ENCODE results near the gene PRTFDC1. TPM values are rescaled to one million over a fixed set of nuclear protein-coding genes. Genes with fewer than 3 reads are reported as not detected.
"Not testable (repeated sequence)": the region's sequence is repeated elsewhere in the genome, so short reads cannot be mapped to it uniquely, and the experiment has no call there.

Gene PRTFDC1
- total RNA-seq, 4 donors from 2014 or later = 0.31 to 5.4 (median 2.3) TPM; not detected in 1

DNA sequence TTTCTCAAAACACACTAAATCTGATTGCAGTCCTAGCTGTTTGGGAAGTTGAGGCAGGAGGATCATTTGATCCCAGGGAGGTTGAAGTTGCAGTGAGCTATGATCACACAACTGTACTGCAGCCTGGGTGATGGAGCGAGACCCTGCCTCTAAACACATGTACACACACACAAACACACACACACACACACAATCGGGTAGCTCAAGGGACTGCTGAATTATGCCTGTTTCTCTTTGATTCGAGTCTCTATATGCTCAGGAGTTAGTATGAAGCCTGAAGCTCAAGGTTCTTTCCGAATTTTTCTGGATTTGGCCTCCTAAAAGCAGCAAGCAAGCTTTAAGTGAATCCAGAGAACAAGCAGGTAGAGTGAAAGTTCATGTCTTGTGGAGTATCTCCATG, 22.5 kb downstream of the PRTFDC1 start:
- no peak for ATAC-seq
- TF ChIP-seq POLR2A (IDR thresholded peaks at IDR 0.05) = no peak
- TF ChIP-seq, protein P1, sequence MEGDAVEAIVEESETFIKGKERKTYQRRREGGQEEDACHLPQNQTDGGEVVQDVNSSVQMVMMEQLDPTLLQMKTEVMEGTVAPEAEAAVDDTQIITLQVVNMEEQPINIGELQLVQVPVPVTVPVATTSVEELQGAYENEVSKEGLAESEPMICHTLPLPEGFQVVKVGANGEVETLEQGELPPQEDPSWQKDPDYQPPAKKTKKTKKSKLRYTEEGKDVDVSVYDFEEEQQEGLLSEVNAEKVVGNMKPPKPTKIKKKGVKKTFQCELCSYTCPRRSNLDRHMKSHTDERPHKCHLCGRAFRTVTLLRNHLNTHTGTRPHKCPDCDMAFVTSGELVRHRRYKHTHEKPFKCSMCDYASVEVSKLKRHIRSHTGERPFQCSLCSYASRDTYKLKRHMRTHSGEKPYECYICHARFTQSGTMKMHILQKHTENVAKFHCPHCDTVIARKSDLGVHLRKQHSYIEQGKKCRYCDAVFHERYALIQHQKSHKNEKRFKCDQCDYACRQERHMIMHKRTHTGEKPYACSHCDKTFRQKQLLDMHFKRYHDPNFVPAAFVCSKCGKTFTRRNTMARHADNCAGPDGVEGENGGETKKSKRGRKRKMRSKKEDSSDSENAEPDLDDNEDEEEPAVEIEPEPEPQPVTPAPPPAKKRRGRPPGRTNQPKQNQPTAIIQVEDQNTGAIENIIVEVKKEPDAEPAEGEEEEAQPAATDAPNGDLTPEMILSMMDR (IDR thresholded peaks at IDR 0.05 in 4 of 5, conservative IDR thresholded peaks at IDR 0.05 in 1 of 5) = no peak
- no peaks in the 10 kb centered on the region for H3K9me3 ChIP-seq
- H3K4me1 ChIP-seq = peaks cover 0 to 6% of the 10 kb centered on the region in 2 donors
- H3K27ac ChIP-seq = no peak overlapping the region
- DNase-seq = no peak
- intact Hi-C loops (cut with DNase I; ENCODE audit: low total_unique reads) (no loop called here), in situ Hi-C loops (cut with MboI; ENCODE audit: low sequenced_read_pairs in 4 of 4) (no loop called here)
- H3K27me3 ChIP-seq = no peaks in the 10 kb centered on the region
- no peaks in the 10 kb centered on the region for H3K36me3 ChIP-seq
- H3K4me3 ChIP-seq = no peak overlapping the region

DNA sequence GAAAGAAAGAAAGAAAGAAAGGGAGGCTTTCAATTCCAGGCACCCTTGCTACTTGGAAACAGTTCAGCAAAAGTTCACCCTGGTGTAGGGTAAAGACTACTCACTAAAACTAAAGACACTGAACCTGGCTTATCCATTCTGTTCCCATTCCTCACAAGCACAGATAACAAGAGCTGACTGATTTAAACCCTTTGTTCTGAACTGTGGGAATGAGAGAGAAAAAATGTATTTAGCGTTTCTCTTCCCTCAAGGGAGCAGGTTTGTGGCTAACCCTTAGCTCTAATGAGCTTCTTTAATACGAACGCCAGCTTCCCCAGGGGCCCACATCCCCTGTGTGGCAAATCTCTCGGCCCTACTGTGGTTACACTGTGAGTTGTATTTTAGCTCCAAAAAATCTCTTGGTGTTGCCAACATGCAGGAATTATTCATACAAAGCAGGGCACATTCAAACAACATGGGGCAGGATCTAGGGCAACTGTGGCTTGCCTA, 23.3 kb downstream of the PRTFDC1 start:
- Histone ChIP-seq H3K4me1 (peaks cover 0 to 6% of the 10 kb centered on the region in 2 donors), H3K4me3 (no peak overlapping the region), H3K27ac (no peak overlapping the region), H3K27me3 (no peaks in the 10 kb centered on the region), H3K36me3 (no peaks in the 10 kb centered on the region), H3K9me3 (no peaks in the 10 kb centered on the region)
- DNase-seq (no peak), ATAC-seq (no peak)
- TF ChIP-seq, protein P1 (IDR thresholded peaks at IDR 0.05 in 4 of 5, conservative IDR thresholded peaks at IDR 0.05 in 1 of 5) = no peak
- no peak for TF ChIP-seq POLR2A (IDR thresholded peaks at IDR 0.05)
- in situ Hi-C loops (cut with MboI; ENCODE audit: low sequenced_read_pairs in 4 of 4) (no loop called here), intact Hi-C loops (cut with DNase I; ENCODE audit: low total_unique reads) (no loop called here)

DNA sequence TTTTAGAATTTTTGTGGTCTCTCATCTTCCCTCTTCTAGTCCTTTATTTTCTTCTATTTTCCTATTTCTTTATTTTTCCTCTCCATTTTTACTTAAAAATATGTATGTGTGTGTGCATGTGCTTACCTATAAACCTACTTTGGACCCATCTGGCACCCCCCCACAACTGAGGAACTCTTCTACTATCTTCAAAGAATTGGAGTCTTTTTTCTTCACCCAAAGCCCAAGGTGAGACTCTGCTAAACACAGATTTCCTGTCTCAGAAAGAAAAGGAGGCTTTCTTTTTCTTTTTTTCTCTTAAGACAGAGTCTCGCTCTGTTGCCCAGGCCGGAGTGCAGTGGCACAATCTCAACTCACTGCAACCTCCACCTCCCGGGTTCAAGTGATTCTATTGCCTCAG, 24.2 kb downstream of the PRTFDC1 start:
- Histone ChIP-seq H3K9me3 (no peaks in the 10 kb centered on the region), H3K4me1 (peaks cover 0 to 6% of the 10 kb centered on the region in 2 donors), H3K27me3 (no peaks in the 10 kb centered on the region), H3K36me3 (no peaks in the 10 kb centered on the region), H3K27ac (no peak overlapping the region), H3K4me3 (no peak overlapping the region)
- no peak for ATAC-seq
- no peak for DNase-seq
- in situ Hi-C loops (cut with MboI; ENCODE audit: low sequenced_read_pairs in 4 of 4) (no loop called here), intact Hi-C loops (cut with DNase I; ENCODE audit: low total_unique reads) (no loop called here)
- TF ChIP-seq, protein P1 (IDR thresholded peaks at IDR 0.05 in 4 of 5, conservative IDR thresholded peaks at IDR 0.05 in 1 of 5) = no peak
- TF ChIP-seq POLR2A (IDR thresholded peaks at IDR 0.05) = no peak

DNA sequence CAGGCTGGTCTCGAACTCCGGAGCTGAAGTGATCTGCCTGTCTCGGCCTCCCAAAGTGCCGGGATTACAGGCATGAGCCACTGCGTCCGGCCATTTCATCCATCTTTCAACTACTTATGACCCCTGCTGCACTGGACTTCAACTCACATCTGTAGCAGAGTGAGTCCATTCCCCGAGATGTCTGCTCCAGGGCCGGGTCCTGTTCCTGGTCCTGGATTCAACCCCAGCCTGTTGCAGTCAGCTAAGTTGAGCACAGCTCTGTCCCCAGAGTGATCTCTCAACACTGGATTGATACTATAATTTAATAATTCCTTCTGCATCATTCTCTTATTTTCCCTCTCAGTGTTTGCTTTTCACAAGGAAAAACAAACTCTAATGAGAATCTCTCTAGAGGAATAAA, 25.8 kb downstream of the PRTFDC1 start:
- Histone ChIP-seq H3K4me1 (peaks cover 0 to 6% of the 10 kb centered on the region in 2 donors), H3K27me3 (no peaks in the 10 kb centered on the region), H3K9me3 (no peaks in the 10 kb centered on the region), H3K36me3 (no peaks in the 10 kb centered on the region), H3K4me3 (no peak overlapping the region), H3K27ac (no peak overlapping the region)
- TF ChIP-seq, protein P1 (IDR thresholded peaks at IDR 0.05 in 4 of 5, conservative IDR thresholded peaks at IDR 0.05 in 1 of 5) = no peak
- no peak for TF ChIP-seq POLR2A (IDR thresholded peaks at IDR 0.05)
- DNase-seq (no peak), ATAC-seq (no peak)
- intact Hi-C loops (cut with DNase I; ENCODE audit: low total_unique reads) = no loop called here
- in situ Hi-C loops (cut with MboI; ENCODE audit: low sequenced_read_pairs in 4 of 4) = no loop called here

DNA sequence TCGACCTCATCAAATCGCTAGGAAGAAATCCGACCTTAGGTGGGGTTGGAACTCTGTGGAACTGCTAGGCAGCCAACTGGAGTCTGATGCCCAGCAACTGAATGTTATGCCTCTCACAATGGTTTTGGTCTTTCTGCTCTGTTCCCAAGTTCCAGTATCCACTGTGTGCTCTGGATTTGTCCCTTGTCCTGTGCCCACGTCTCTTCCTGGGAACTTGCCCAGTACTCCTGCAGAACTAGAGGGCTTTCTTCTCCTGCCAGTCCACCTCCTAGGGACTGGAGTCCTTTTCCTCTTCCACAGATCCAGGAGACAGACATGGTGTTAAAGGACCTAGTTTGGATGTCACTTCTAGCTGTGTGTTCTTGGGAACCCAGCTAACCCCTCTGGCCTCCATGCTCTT, 26.6 kb downstream of the PRTFDC1 start:
- in situ Hi-C loops (cut with MboI; ENCODE audit: low sequenced_read_pairs in 4 of 4) = no loop called here

DNA sequence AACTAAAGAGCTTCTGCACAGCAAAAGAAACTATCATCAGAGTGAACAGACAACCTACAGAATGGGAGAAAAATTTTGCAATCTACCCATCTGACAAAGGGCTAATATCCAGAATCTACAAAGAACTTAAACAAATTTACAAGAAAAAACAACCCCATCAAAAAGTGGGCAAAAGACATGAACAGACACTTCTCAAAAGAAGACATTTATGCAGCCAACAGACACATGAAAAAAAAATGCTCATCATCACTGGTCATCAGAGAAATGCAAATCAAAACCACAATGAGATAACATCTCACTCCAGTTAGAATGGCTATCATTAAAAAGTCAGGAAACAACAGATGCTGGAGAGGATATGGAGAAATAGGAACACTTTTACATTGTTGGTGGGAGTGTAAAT, 27.9 kb downstream of the PRTFDC1 start:
- H3K4me1 ChIP-seq; intact Hi-C loops (cut with DNase I; ENCODE audit: low total_unique reads); H3K27ac ChIP-seq; ATAC-seq; H3K9me3 ChIP-seq; H3K4me3 ChIP-seq; in situ Hi-C loops (cut with MboI; ENCODE audit: low sequenced_read_pairs in 4 of 4); H3K36me3 ChIP-seq; DNase-seq; H3K27me3 ChIP-seq: not testable (repeated sequence)

More for the DNA sequence above, 26.6 kb downstream of the PRTFDC1 start:
- TF ChIP-seq POLR2A (IDR thresholded peaks at IDR 0.05) = no peak
- TF ChIP-seq, protein P1 (IDR thresholded peaks at IDR 0.05 in 4 of 5, conservative IDR thresholded peaks at IDR 0.05 in 1 of 5) = no peak
- no peak overlapping the region for H3K27ac ChIP-seq
- H3K27me3 ChIP-seq = no peaks in the 10 kb centered on the region
- intact Hi-C loops (cut with DNase I; ENCODE audit: low total_unique reads) = no loop called here
- no peak overlapping the region for H3K4me3 ChIP-seq
- DNase-seq (no peak), ATAC-seq (no peak)
- no peaks in the 10 kb centered on the region for H3K9me3 ChIP-seq
- H3K36me3 ChIP-seq = no peaks in the 10 kb centered on the region
- peaks cover 0 to 6% of the 10 kb centered on the region in 2 donors for H3K4me1 ChIP-seq

DNA sequence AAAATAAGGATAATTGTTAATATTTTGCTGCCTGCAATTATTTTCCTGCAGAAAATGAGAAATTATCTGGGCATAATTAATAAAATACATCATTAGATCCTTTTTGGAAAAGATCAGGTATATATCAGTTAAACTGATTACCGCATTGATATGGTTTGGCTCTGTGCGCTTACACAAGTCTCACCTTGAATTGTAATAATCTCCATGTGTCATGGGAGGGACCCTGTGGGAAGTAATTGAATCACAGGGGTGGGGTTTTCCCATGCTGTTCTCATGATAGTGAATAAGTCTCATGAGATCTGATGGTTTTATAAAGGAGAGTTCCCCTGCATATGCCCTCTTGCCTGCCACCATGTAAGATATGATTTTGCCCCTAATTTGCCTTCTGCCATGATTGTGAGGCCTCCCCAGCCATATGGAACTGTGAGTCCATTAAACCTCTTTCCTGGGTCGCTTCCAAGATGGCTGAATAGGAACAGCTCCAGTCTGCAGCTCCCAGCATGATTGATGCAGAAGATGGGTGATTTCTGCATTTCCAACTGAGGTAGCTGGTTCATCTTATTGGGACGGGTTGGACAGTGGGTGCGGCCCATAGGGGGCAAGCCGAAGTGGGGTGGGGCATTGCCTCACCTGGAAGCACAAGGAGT, 30.1 kb downstream of the PRTFDC1 start:
- H3K36me3 ChIP-seq; DNase-seq; H3K9me3 ChIP-seq; H3K27ac ChIP-seq; H3K4me1 ChIP-seq; H3K27me3 ChIP-seq; in situ Hi-C loops (cut with MboI; ENCODE audit: low sequenced_read_pairs in 4 of 4); ATAC-seq; H3K4me3 ChIP-seq; intact Hi-C loops (cut with DNase I; ENCODE audit: low total_unique reads): not testable (repeated sequence)
